HG03045 (cell line): ENCODE data around the gene SMIM24.
"Not testable (repeated sequence)": the region's sequence is repeated elsewhere in the genome, so short reads cannot be mapped to it uniquely, and the experiment has no call there.

ENCODE experiments used
- ATAC-seq: cut with Tn5 transposase; IDR thresholded peaks from one replicate; pipeline ENCODE4 v1.9.1; 2021; ENCODE audit warnings: mild to moderate bottlenecking, moderate library complexity; ENCODE audit not compliant: unreplicated experiment

SMIM24 gene

DNA sequence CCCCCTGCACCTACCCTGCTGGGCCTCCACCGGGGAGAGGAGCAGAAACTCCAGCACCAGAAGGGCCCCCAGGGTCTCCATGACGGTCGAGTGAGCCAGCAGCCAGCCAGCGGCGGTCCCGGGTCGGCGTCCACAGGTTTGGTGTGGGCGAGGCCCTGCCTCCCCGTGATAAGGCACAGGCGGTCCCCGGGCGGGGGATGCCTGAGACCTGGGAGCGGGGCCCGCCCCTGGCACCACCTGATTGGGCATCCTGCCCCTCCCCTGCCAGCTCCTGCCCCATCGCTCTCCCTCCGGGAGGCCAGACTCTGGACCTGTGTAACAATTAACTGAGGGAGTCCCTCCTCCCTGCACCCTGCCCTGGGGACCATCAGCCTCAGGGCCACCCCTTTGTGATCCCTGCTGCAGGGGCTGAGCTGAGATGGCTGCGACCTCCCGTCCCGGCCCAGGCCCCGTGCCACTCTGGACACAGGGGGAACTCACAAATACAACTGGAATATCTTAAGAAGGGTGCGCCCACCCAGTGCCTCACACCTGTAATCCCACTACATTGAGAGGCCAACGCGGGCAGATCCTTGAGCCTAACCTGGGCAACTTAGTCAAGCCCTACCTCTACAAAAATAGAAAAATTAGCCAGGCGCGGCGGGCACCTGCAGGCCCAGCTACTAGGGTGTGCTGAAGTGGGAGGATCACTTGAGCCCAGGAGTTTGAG lies at the start of gene SMIM24:
TSS of gene SMIM24 (minus strand) at position 143 of the 709 bp plus-strand sequence. CDS start at position 81, 62 bp downstream.
- ATAC-seq: no peak

DNA sequence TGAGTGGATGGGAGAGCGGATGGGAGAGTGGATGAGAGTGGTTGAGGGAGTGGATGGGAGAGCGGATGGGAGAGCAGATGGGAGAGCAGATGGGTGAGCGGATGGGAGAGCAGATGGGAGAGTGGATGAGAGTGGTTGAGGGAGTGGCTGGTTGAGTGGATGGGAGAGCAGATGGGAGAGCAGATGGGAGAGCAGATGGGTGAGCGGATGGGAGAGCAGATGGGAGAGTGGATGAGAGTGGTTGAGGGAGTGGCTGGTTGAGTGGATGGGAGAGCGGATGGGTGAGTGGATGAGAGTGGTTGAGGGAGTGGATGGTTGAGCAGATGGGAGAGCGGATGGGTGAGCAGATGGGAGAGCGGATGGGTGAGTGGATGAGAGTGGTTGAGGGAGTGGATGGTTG lies 49.0 kb upstream of the SMIM24 start:
- not testable (repeated sequence) for ATAC-seq

DNA sequence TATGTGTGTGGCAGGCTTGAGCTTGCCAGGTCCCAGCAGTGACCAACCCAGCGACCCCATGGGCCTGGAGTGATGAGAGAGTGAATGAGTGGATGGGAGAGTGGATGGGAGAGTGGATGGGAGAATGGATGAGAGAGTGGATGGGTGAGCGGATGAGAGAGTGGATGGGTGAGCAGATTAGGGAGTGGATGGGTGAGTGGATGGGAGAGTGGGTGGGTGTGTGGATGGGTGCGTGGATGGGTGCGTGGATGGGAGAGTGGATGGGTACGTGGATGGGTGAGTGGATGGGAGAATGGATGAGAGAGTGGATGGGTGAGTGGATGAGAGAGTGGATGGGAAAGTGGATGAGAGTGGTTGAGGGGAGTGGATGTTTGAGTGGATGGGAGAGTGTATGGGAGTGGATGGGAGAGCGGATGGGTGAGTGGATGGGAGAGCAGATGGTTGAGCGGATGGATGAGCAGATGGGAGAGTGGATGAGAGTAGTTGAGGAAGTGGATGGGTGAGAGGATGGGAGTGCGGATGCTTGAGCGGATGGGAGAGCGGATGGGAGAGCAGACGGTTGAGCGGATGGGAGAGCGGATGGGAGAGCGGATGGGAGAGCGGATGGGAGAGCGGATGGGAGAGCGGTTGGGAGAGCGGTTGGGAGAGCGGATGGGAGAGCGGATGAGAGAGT lies 48.4 kb upstream of the SMIM24 start:
- no peak for ATAC-seq

DNA sequence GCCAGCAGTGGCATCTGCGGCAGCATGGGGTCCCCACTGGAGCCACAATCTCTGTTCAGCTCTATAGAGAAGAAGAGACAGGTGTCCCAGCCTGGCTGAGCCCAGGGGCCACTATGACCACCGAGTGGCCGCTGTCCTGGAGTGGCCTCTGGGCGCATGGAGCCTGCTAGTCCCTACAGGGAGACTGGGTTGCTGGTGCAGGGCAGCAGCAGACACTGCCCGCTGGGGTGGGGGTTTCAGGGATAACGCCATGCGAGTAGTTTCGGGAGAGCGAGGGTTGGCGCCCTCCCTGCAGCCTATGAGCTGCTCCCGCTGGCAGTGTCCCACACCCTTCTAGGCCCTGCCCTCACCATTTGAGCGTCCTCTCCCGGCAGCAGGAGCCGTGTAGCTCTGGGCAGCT lies 47.8 kb upstream of the SMIM24 start:
- no peak for ATAC-seq

DNA sequence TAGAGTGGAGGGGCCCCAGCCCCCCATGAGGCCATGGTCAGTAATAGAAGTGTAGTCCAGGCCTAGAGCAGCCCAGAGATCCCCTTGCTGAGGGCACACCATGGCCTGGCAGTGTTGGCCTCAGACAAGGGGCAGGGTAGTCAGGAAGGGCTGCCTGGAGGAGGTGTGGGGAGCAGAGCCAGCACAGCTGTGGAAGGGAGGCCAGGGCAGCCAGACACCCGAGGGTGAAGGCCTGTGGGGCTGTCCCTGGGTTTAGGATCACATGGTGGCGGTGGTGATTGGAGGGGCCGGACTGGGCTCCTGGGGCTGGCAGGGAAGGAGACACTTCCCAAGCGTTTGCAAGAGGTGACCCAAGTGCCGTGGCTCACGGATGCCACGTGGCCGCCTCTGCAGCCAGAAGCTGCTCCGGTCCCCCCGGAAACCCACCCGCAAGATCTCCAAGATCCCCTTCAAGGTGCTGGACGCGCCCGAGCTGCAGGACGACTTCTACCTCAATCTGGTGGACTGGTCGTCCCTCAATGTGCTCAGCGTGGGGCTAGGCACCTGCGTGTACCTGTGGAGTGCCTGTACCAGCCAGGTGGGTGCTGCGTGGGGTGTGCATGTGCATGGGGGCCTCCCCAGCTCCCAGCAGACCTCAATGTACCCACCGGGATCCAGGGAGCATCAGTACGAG lies 47.0 kb upstream of the SMIM24 start:
- ATAC-seq: no peak

DNA sequence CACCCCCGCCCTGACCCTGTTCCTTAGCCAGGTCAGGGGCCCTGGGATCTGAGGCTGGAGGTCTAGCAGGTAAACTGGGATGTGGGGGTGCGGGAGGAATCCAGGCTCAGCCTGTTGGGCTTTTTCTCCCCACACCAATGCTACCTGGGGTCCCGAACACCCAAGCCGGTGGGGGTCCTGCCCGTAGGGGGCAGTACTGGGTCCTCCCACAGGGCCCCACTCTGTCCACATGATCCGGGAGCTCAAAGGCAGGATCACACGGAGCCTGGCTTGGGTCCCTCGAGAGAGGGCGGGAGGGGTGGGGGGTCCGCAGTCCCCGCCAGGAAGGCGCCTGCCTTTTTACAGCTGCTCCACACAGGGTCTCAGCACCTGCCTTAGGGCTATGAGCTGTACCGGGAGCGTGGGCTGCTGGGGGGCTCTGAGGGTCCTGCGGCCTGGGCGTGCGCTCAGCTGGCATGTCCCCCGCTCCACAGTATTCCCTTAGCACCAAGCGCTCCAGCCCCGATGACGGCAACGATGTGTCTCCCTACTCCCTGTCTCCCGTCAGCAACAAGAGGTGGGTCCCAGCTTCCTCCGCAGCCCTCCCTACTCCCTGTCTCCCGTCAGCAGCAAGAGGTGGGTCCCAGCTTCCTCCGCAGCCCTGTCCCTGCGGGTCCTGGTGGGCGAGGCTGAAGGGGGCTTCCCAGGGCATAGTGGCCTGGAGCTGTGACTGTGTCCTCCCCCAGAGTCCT lies 46.3 kb upstream of the SMIM24 start:
- ATAC-seq: no peak

DNA sequence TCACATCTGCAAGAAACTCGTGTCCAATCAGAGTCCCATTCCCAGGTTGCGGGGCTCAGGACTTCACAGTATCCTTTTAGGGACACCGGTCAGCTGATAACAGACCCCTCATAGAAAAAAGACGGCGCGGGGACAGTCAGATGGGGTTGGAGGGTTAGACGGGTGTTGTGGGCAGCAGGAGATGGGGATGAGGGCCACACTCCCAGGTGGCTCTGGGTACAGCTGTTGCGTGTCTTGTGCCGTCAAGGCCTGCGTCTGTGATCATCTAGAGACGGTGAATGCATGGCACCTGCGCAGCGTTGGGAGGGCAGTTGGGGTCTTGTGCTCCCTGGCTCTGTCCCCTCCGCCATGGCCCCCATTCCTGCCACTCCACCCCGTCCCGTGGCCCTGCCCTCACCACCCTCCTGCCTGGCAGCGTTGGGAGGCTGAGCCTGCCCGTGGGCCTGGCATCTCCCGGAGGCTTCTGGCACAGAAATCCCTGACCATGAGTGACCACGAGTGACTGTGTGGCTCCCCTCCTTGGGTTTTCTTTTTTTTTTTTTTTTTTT lies 44.7 kb upstream of the SMIM24 start:
- ATAC-seq: no peak

DNA sequence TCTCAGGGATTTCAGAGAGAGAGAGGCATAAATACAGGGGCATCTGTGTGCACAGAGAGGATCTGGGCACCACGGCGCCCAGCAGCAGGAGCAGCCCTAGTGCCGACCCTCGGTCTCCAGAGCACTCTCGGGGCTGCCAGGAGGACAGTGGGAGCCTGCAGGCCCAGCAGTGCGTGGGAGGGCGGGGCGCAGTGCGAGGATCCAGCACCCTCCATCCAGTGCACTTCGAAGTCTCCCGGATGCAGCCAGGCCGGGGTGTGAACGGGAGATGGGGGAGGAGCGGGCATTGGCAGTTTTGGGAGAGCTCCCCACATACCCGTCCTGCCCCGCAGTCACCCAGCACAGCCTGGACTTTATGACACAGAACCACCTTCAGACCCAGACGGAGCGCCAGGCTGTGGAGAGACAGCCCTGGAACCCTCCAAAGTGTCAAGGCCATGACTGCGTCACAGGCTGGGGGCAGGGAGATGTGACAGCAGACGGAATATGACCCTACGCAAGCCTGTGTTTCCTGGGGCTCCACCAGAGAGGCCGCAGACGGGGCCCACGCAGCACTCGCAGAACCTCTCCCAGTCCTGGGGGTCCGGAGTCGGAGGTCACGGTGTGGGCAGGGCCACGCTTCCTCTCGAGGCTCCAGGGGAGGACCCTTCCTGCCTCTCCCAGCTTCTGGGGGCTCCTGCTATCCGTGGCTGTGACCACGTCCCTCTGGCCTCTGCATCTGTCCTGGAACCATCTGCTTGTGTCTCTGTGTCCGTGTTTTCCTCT lies 43.9 kb upstream of the SMIM24 start:
- no peak for ATAC-seq

DNA sequence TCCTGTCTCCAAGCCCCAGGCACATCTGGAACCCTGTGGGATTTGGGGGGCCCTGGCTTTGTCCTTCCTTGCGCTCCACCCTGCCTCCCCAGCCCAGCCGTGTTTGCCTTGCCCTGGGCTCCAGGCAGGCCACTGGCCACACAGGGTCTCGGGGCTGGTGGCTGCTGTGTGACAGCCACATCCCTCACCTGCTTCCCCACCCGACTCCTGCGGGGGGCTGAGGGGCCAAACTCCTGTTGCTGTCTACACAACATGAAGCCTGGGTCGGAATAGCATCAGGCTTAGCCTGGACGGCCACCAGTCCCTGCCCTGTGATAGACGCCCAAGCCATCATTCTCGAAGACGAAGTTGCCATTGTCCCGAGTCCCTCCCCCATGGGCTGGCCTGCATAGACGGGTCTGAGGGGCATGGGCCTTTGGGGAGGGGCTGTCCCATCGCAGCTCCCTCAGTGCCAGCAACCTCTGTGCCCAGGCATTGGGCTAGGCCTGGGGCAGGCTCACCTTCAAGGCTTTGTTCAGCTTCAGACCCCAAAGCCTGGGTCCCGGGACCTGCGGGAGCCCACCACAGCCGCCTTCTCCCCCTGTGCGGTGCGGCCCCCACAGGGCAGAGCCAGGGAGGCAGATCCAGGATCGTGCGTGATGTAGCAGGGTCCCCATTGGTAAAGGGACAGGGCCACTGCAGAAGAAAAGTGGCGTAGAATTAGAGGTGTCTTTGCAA lies 43.2 kb upstream of the SMIM24 start:
- no peak for ATAC-seq

DNA sequence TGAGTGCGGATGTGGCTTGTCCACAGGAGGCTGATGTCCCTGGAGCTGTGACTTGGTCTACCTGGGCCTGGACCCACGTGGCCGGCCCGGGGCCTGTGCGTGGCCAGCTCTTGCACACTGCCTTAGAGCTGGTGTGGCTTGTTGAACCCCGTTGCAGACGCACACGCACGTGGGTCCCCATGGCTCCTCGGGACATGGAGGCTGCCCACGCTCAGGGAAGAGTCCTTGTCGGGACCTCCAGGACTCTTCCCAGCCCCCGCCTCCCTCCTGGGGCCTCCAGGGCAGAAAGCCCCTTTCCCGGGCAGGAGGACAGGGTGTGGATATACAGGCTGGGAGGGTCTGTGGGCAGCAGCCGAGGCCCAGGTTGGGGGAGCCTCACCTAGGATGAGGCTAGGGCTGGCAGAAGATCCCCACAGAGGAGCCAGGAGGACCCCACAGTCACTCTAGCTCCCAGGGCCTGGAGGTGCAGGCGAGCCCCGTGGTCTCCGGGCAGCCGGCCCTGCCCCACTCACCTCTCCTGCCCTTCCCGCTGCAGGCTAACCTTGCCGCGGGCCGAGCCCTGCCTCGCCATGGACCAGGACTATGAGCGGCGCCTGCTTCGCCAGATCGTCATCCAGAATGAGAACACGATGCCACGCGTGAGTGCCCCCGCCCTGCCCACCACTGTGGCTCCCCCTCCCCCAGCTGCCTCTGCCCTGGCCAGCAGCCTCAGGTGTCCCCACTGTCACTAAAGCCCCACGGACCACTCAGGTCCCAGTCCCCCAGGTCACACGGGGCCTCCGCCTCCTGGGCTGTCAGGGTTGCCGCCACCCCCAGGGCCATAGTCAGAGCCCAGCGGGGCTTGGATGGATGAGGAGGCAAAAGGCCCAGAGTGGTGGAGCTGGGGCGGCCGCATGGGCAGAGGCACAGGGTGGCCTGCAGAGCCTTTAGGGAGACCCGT lies 42.4 kb upstream of the SMIM24 start:
- ATAC-seq: no peak

DNA sequence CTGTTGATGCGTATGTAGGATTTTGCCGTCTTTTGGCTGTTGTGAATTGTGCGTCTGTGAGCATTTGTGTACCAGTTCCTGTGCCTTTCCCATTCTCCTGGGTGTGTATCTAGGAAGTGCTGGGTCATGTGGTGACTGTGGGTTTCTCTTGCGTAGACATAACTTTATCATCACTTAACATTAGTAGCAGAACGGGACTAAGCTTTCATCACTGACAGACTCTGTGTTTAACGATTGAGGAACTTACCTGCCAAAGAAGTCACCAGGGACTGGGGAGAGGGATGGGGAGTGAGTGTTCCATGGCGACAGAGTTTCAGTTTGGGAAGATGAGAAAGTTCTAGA lies 40.8 kb upstream of the SMIM24 start:
- ATAC-seq: no peak

DNA sequence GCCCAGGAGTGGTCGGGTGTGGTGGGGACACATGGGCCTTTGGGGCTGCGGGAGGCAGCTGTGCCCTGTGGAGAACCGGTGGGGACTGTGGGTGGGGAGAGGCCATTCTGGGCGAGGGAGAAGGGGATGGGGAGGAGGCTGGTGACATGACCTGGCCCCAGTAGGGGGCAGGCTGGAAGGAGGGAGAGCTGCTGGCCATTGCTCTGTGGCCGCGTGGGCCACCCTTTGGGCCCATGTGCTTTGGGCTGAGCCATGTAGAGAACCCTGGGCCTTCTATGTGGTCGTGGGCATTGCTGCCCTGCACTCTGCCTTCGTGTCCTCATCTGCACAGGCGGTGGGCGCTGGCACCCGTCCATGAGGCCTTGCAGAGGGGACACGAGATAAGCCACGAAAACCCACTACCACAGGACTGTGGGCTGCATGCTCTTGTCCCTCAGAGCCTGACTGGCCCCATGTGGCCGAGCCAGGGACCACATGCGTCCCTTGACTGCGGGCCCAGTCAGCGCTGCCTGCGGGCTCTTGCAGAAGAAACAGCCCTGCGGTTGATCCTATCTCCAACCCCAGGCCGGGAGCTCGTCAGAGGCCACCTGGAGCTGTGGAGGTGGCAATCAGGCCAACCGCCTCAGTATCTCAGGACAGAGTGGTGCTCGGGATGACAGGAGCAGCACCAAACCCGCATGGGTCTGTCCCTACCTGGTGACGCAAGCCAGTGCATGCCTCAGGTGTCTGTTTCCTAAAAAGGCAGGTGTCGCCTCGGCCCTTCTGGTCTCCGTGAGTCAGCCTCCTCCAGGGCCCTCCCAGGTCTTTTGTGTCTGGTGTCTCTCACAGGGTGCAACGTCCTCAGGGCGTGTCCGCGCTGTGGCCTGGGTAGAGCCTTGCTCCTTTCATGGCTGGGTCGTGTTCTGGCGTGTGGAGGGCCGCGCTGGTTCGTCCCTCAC lies 40.1 kb upstream of the SMIM24 start:
- no peak for ATAC-seq

DNA sequence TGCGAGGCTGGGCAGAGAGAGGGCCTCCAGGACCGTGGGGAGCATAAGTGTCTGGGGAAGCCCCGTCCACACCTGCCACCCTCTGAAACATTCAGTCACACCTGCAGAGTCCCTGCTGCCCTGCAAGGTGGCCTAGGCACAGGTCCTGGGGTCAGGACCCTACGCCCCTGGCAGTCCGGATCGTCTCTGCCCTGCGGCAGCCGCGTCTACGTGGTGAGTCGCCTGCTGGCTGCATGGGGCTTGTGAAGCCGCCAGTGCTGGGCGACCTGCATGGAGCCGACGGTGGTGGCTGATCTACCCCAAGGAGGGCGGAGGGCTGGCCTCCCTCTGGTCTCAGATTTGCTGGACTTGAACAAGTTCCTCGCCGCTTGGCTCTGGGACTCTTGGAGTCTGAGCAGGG lies 38.8 kb upstream of the SMIM24 start:
- ATAC-seq: no peak

DNA sequence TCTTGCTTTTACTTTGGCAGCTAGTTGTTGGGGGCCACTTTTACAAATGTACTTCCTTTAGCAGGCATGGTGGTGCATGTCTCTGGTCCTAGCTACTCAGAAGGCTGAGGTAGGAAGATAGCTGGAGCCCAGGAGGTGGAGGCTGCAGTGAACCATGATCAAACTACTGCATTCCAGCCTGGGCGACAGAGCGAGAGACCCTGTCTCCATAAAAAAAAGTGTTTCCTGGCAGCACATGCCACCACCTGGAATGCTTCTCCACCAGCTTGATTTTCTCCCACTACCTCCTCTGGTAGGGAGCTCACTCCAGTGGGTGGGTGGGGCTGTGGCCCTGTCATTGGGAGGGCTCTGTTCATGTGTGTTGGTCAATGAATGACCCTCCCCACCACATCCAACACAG lies 38.3 kb upstream of the SMIM24 start:
- no peak for ATAC-seq

DNA sequence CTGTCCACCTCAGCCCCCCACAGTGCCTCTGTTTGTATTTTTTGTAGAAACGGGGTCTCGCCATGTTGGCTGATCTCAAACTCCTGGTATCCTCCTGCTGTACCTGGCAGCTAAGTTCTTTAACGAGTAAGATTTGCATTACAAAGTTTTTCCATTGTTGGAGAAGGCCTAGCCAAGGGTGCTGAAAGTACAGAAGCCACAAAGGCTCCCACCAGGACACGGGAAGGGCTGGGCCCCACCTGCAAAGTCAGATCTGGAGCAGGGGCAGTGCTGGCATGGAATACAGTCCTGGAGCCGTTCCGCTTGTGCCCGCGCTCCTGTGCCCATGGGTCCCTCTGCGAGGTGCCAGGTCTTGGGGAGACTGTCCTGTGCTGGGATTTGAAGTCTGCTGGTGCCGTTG lies 37.9 kb upstream of the SMIM24 start:
- no peak for ATAC-seq

DNA sequence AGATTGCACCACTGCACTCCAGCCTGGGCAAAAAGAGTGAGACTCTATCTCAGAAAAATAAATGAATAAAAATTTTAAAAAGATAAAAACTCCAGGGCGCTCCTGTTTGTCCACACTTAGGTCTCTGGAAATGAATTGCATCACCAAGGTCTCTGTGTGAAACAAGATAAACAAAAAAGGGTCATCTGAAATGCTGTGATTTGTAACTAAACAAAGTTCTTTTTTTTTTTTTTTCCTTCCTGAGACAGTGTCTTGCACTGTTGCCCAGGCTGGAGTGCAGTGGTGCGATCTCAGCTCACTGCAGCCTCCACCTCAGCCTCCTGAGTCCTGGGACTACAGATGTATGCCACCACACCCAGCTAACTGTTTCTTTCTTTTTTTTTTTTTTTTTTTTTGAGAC lies 37.3 kb upstream of the SMIM24 start:
- ATAC-seq: no peak

DNA sequence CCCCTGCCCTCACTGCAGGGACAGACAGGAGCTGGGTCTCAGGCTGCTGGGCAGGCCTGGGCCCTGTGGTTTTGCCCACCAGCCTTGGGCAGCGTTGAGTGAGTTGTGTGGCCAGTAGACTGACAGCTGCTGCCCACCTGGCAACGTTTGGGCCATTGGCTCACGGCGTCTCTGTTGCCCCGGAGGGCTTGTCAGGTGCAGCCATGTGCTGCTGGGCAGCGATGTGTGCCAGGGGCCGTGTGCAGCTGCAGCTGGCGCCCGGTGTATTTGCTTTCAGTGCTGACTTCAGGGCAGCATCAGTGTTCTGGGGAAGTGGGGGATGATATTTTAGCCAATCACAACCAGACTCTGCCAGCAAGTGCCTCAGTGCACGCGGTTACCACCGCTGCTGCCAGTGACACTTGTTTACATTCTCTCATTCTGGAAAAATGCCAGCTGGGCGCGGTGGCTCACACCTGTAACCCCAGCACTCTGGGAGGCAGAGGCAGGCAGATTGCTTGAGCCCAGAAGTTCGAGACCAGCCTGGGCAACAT lies 36.4 kb upstream of the SMIM24 start:
- ATAC-seq: no peak
